CD4-positive, alpha-beta T cell treated with Interleukin-12 subunit alpha and Interleukin-12 subunit beta, for 1 hour (primary cell): Measurements from ENCODE around the gene HOXA6.

Experiments
- DNase-seq: peaks from one replicate; pipeline ENCODE4 v3.0.0-alpha.2; 2020

The HOXA6 gene

DNA sequence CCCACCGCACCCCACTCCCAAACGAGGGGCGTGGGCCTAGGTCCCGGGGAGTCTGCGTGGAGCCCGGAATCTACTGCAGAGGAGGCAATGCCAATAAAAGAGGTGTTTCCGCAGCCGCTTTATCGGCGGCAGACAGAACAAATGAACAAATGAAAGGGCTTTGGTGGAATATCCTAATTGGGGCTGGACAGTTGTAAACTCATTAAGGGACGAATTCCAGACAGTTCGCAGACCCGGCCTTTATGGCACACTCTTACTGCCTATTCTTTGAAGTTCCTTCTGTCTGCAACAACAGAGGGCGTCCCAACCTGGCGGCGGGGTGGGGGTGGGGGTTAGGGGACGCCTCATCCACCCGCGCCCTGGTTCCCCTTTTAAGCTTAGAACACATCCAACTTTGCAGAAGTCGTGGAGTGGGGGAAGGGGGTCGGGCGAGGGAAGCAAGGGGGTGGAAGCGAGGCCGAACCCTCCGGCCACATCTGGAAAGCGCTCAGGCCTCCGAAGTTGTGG, 13.7 kb upstream of the HOXA6 start:
- DNase-seq: no peak

DNA sequence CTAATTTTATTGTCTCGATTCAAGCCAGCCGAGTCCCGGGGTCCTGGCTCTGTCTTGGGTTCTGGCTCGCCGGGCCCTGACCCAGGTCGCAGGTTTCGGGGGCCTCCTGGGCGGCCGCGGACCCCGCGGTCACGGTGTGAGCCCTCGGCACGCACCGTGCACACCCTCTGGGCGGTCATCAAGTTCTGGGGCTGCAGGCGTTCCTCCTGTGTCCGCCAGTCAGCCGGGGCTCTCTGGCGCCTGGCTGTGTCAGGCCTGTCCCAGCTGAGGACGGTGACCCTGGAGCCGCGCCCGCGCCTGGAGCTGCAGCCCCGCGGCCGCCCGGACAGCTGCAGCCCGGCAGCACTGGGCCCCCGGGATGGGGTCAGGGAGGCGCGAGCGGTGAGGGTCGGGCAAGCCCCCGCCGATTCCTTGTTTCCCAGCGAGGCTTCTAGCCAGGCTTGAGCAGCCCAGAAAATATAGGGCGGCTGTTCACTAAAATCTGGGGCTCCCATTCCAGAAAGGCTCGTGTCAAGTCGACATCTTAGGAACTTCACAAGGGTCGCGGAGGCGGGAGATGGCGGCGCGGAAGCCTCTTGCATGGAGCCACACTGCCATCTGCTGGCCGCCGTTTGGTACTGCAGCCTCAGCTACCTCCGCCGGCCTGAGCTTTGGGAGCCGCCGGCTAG, 13.1 kb upstream of the HOXA6 start:
- DNase-seq: peak; percentile 87

DNA sequence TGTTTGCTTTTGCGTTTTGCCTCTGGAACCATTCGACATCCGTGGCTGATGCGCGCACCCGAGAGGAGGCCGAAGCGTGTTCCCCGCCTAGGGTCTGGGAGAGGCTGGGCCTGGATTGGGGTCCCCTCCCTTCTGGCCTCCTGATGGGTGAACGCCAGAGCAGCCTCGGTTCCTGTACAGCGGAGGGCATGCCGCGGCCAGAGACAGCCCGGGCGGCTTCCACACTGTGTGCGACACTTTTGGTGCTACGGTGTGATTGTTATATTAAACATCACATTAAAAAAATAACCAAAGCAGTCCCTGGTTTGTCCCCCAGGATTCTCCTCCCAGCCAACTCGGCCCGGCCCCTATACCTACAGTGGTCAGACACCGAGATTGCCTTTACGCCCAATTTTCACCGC, 12.6 kb upstream of the HOXA6 start:
- DNase-seq: no peak

DNA sequence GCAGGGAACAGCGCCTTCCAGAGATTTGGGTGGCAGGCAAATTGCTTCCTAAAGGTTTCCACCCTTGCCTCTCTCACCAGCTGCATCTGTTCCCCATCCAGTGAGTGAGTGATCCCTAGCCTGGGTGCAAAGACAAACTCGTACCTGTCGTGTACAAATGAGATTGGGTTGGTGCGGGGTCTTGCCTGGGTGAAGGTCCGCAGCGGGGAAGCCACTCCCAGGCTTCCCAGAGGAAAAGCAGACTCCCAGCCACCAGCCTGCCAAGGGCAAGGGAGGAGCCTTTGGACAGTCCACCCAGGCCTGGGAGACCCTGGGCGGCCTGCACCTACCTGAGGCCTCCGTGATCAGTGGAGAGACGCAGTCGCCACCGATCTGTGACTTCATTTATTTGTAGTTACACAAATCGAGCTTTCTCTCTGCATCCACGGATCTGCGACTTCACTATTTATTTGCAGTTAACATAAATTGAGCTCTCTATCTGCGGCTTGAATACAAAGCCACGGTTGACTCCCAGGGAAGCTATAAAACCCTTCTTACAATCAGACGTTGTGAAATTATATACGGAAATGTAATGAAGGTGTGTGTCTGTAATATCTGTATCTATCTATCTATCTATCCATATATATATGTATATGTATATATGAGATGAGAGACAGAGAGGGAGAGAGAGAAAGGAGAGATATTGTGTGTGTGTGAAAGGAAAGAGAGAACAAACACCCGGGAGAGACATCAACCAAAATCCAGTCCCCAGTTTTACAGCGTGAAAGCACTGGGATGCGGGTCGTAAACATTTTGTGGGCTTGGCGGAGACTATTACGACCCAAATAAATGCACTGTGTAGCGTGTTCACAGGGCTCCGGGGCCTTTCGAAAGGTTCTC, 11.9 kb upstream of the HOXA6 start:
- DNase-seq: no peak

DNA sequence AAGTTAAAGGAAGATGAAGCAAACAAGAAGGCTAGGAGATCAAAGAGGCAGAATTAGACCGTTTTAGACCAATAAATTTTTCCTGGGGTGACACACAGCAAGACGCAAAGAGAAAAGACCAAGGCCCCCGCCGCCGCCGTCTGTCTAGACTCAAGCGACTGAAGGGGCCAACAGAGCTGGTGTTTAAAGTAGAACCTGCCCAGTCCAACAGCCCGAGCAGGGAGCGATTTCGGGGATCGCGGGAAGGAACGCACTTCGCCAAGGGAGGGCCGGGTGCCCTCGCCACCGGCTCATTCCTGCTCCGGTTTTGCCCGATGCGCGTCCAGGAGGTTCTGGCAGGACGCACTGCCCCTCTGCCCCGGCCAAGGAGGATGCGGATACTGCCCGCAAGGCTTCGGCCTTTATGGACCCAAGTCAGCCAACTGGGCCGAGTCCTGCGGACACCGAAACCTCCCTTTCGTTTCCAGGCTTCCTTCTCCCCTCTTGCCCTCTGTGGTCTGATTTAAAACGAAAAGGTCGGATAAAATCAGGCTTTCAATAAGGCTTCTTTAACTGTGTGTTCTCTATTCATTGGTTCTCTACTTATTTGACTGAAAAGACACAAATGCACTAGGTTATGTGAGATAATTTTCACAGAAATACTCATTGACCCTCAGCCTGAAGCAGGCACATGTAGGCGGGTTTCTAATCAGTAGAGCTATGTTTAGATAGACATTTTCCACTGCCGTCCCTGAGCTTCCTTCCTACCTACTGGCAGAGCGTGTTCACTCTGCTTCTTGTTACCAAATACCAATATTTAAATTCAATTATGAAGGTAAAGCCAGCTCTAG, 11.1 kb upstream of the HOXA6 start:
- no peak for DNase-seq

DNA sequence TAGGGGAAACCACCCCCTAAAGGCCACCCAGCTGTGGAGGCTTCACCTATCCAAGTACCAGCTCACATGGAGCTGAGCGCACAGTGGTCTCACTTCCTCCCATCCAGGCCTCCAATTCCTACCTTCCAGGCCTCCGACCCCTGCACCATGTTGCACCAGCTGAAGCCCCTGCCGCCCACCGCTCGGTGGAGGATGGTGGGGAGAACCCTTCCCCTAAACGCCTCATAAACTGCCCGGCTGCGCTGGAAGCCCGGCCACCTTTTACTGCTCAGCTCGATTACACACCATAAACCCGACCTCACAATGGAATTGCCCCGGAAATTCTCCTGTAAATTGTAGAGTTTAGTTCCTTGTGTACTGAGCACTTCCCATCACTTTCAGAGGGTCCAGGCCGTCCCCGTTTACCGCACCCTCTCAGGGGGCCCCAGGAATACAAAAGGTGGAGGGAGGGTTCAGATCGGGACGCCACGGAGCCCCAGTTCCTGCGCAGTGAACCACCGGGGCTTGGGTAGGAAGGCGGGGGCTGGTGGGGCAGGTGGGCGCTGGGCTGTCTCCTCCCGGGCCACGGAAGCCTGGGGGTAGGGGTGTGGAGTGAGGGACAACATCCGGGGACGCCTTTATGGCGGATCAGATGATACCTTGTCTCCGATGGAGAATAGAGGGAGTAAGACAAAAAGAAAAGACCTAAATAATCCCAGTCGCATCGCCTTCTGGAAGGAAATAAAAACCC, 10.3 kb upstream of the HOXA6 start:
- no peak for DNase-seq

DNA sequence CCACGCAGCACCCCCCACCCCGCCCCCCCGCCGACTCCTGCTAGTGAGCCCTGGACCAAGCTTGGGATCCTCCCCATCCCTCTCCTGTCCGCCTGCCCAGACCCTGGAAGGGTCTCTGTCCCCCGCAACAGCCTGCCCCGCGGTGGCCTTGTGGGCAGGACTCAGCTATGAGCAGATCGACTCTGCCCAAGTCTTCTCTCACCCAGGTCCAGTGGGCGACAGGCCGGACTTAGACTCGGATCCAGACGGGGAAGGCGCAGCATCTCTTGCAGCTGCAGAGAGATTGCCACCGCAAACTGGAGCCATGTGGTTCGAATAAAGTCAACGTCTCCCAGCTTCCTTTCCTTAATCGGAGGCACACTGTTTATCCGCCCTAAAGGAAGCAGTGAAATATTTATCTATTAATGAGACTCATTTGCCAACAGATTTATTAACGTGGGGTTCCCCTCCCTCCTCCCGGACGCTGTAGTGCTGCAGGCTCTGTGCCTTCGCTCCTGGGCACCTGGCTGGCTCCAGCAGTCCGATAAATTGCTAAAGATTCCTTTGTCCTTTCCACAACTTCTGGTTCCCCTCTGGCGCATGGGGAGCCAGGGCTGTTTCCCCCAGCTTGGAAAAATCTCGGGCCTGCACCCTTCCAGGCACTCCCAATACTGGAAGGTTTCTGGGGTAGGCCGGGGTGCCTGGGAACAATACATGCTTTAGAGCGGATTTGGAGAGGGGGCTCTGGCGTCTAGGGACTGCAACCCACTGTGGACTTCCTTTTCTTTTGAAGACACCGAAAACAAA, 9.5 kb upstream of the HOXA6 start:
- DNase-seq: no peak

DNA sequence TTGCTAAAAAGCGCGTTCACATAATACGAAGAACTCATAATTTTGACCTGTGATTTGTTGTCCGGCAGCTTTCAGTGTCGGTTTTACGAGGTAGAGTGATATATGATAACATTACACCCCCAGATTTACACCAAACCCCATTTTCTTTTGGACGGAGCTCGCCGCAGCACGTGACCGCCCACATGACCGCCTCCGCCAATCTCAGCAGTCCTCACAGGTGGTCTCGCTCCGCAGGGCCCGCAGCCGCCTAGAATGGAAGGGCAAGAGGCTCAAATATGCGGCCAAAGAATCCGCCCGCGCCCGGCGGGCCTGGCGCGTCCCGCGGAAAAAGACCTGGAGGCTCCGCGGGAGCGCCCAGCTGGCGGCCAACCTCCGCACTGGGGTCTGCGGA, 8.9 kb upstream of the HOXA6 start, which contains the start of gene HOXA7:
HOXA7 (minus strand) TSS at position 168 of the 391 bp plus-strand sequence; CDS start at position 38, 130 bp downstream.
- DNase-seq: no peak

DNA sequence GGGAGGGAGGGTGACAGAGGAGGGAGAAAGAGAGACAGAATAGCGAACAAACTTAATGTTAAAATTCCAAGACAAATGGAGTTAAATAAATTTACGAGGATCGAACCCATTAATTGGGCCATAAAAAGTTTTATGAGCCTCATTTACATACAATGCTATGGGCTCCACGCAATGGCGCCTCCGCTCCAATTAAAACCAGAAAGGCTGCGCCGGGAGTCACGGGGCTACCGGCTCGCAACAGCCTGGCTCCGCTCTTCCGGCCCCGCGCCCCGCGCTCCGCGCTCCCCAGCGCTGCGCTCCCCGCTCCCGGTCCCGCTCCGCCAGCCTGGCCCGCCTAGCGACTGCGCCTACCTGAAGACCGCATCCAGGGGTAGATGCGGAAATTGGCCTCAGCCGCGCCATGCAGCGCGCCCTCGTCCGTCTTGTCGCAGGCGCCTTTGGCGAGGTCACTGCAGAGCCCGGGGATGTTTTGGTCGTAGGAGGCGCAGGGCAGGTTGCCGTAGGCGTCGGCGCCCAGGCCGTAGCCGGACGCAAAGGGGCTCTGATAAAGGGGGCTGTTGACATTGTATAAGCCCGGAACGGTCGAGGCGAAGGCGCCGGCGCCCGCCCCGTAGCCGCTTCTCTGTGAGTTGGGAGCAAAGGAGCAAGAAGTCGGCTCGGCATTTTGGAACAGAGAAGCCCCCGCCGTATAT, 8.4 kb upstream of the HOXA6 start:
- no peak for DNase-seq

DNA sequence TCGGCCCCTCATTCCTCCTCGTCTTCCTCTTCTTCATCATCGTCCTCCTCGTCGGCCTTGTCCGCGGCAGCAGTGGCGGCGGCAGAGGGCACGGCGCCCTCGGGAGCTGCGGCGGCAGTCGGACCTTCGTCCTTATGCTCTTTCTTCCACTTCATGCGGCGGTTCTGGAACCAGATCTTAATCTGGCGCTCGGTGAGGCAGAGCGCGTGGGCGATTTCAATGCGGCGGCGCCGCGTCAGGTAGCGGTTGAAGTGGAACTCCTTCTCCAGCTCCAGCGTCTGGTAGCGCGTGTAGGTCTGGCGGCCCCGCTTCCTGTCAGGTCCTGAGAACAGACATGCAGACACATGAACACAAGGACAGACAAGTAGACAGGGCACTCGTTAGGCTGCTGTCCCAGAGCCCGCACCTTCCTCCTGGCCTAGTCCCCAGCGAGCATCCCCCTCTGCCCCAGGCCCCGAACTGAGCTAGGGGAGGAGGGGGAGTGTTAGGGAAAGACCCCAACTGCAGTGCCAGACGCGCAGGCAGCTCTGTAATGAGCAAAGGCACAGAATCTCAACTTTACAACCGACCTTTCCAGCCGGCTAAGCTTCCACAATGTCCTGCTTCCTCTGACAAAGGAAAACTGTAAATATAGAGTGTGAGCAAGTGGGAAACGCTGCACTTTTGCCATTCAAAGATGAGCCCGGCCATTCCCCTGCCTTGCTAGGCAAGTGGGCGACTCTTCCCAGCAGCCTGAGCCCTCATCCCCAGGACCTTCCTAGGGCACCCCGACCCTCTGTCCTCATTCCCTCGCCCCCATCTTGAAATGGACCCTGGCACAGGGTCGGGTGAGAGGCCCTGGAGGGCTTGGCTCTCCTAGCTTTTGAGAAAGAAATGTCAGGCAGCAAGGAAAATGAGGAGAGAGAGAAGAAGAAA, 7.6 kb upstream of the HOXA6 start:
- DNase-seq: no peak

DNA sequence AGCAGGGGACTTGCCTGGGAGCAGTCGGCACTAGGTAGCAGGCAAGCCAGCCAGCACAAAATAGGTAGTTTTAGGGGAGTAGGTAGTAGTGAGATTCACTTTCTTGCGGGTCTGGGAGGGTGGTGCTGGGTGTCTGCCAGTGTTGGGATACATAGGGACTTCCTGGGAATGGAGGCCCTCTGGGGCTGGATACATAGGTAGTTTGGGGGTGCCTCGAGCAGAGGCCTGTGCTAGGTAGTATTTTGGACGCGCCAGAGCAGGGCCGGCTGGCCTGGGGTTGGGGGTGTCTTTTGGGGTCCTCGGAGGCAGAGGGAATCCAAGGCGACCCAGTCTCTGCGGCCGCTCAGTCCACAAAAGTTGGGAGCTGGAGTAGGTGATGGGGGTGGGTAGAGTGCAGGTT, 6.8 kb upstream of the HOXA6 start:
- DNase-seq: no peak

DNA sequence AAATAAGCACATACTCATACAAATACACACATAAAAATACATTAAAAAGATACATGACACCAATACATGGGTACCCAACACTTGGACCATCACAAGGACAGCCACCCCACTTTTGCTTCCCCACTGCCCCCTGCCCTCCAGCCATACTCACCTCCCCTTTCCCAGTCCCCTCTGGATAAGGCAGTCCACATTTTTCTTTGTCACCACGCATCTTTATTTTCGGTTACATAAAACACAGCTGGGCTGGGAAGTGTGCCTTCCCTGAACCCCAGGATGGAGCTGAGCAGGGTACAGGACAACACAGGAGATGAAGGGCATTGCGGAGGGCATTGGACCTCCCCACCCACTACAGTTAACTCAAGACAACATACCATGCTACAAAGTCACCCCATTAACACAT, 6.0 kb upstream of the HOXA6 start:
- DNase-seq: no peak

DNA sequence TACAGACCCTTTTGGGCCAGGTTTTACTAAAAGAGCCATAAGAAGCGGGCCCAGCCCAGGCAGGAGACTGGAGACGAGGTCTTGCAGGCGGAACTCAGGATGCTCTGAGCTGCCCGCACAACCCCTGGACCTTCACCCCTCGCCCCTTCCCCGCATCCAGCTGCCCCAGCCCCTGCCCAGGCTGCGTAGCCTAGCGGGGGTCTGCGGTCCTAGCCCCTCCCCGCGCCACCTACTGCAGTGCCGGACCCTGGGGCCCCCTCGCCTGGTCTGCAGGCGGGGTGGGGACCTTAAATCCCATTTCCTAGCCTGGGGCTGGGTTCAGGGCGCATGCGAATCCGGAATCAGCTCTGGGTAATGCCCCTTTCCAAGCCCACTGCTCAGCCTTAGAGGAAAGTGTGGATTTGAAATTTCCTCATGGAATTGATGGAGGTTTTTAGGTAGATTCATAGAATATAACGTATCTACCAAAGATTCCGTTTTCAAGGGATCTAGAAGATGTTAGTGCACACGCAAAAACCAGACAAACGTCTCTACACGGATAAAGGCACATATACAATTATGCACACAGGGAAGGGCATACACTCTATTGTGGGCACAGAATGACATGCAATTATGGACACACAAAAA, 5.4 kb upstream of the HOXA6 start:
- DNase-seq: no peak

DNA sequence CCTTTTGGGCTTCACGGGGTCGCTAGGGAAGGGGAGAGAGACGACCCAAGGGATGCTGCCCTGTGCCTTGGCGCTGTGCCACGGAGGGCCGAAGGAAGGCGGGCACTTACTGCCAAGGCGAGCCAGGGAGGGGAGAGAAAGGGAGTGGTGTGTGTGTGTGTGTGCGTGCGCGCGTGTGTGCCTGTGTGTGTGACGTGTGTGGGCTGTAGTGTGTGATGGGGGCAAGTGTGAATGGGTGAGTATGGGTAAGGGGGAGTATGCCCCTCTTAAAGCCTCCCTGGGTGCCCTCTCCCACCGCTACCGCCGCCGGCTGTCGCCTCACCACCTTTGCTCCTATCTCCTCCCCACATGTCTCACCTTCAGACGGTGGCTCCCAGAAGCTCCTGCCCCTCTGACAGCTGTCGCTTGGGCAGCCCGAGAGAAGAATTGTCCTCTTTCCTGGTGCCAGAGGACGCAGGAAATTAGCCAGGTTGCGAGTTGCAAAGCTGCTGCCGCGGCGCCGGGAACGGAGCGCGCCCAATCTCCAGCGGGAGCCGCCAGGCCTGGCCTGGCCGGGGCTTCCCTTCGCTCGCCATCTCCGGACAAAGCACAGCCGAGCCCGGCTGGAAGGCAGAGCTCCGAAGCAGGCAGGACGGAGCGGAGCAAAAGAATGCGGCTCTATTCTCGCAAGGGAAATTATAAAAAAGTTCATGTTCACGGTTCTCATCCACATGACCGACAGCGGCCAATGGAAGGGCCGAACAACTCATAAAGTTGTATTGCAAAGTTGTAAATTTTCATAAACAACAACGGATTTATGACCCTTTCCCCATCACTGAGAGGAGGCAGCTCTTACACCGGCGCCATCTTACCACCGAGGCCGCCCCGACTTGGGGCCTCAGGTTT, 4.6 kb upstream of the HOXA6 start, which contains the start of gene HOXA3:
HOXA3 (minus strand) TSS at position 653 of the 885 bp plus-strand sequence. CDS start 41,943 bp downstream, outside the sequence.
- no peak for DNase-seq

DNA sequence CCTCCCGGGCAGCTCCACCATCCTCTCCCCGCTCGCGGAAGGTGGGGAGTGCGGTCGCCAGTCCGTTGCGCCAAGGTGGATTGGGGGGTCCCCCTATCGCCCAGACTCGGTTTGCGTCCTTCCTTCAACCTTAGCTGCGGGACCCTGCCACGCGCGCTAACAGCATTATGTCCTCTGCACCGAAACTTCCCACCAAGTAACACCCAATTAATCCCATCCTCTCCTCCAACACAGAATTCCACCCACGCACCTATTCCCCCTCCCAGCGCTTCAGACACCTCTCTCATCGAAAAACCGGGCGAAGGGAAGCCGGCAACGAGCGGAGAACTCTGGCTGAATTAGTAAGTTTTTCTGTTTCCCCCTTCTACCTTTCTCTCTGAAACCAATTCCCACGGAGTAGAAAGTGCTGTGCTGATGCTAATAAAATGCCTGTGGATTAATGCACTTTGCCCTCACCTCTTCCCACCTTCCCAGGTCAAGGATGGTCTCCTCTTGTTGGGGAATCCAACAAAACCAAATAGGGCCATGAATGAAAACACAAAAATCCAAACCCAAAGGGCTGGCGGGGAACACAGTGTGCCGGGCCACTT, 3.9 kb upstream of the HOXA6 start:
- DNase-seq: no peak

DNA sequence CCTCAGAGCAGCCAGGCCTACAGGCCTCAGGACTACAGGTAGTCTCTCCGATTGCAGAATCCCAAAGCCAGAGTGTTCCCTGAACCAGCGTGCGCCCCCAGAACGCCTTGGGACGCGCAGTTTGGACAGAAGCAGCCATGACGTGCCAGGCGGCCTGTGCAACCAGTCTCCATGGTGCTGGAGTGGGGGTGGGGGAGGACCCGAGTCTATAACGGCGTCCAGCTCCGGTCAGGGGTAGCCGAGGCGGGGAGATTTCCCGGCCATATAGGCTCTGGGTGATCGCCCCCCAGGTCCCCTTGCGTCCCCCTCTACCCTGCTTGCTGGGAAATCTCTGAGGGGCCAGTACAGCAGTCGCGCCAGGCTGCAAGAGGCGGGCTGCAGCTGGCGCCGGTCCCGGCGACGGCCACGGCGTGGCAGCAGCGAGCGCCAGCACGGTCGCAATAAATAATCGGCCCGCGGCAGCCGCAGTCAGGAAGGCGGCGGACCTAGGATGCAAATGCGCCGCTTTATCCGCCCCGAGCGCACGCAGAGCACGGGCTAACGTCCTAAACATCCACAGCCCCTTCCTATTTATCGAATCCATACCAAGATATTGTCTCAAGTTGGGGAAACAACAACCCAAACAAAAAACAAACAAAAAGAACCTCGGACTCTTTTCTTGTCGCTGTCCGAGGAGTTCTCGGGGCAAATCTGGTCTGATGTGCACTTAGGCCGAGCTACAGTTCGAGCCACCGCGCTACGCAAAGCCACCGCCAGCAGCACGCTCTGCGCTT, 3.2 kb upstream of the HOXA6 start:
- peak; percentile 70 for DNase-seq
